GM12878 (cell line): Measurements from ENCODE around the gene TTC19. TPM values are rescaled to one million over a fixed set of nuclear protein-coding genes. Genes with fewer than 3 reads are reported as not detected.

ENCODE experiments used
- ATF2 ChIP-seq: IDR thresholded peaks from 2 replicates; pipeline ENCODE4 v1.6.1; 2012; ENCODE audit warnings: low read length, inconsistent platforms
- BACH1 ChIP-seq: fragments of 450-650 bp; IDR thresholded peaks from 2 replicates; pipeline ENCODE4 v1.6.1; 2017; ENCODE audit warnings: mild to moderate bottlenecking, borderline replicate concordance
- CHD1 ChIP-seq: IDR thresholded peaks from 2 replicates; pipeline ENCODE4 v1.6.1; 2012; ENCODE audit warnings: low read depth, low read length, improper control_type of control experiment
- E4F1 ChIP-seq: fragments of 450-650 bp; IDR thresholded peaks from 2 replicates; pipeline ENCODE4 v1.6.1; 2018; ENCODE audit warnings: borderline replicate concordance, mild to moderate bottlenecking; ENCODE audit not compliant: partially characterized antibody
- EP300 ChIP-seq, 2 experiments: fragments of 150-350 bp in 1 of 2; IDR thresholded peaks; 2 replicates each; pipeline ENCODE4 v1.6.1; 2011 to 2012; ENCODE audit warnings: low read depth in 2 of 2, low read length in 2 of 2, borderline replicate concordance in 1 of 2, improper control_type of control experiment in 1 of 2, inconsistent platforms in 1 of 2; ENCODE audit not compliant: control insufficient read depth in 1 of 2
- ETV6 ChIP-seq, 2 experiments: fragments of 450-650 bp in 1 of 2; IDR thresholded peaks in 1 of 2; conservative IDR thresholded peaks in 1 of 2; 2 replicates each; pipeline ENCODE4 v1.6.1; 2014; ENCODE audit warnings: antibody characterized with exemption in 1 of 2, borderline replicate concordance in 1 of 2, low read depth in 1 of 2, mild to moderate bottlenecking in 1 of 2, moderate library complexity in 1 of 2
- NFYB ChIP-seq: IDR thresholded peaks from 2 replicates; pipeline ENCODE4 v1.6.1; 2011; ENCODE audit warnings: low read depth, mild to moderate bottlenecking, low read length, improper control_type of control experiment, moderate library complexity; ENCODE audit not compliant: insufficient read depth
- RAD21 ChIP-seq: IDR thresholded peaks from 2 replicates; pipeline ENCODE4 v1.6.1; 2011; ENCODE audit warnings: mild to moderate bottlenecking, low read depth, low read length, moderate library complexity; ENCODE audit not compliant: insufficient read depth
- RUNX3 ChIP-seq: IDR thresholded peaks from 2 replicates; pipeline ENCODE4 v1.6.1; 2012; ENCODE audit warnings: low read length, inconsistent platforms
- SREBF2 ChIP-seq: IDR thresholded peaks from 2 replicates; pipeline ENCODE4 v1.6.1; 2012; ENCODE audit warnings: mild to moderate bottlenecking, low read length
- TARDBP ChIP-seq: IDR thresholded peaks from 2 replicates; pipeline ENCODE4 v1.6.1; 2016; ENCODE audit warnings: borderline replicate concordance
- WRNIP1 ChIP-seq: IDR thresholded peaks from 2 replicates; pipeline ENCODE4 v1.6.1; 2011; ENCODE audit warnings: low read depth, low read length, improper control_type of control experiment, borderline replicate concordance
- ZNF622 ChIP-seq: fragments of 450-650 bp; IDR thresholded peaks from 2 replicates; pipeline ENCODE4 v1.6.1; 2017; ENCODE audit warnings: mild to moderate bottlenecking, inconsistent platforms
- polyA plus RNA-seq, 11 experiments: library from polyadenylated mRNA; depleted of rRNA in 4 of 11; unstranded in 6 of 11; stranded (reverse) in 5 of 11; fragments of >200 nt; fragmentation: Nextera tagmentation in 4 of 11; fragmentation: Illumina TruSeq in 1 of 11; extraction: Ambion mirVana in 4 of 11; extraction: Trizol in 1 of 11; gene quantifications; 1 replicate in 1 of 11; 2 replicates in 10 of 11; pipeline versions ENCODE4 v1.2.1 to v1.2.3, GENCODE V29; 2011 to 2016; ENCODE audit warnings: inconsistent platforms in 2 of 11, missing spikeins in 2 of 11, low read depth in 1 of 11
- total RNA-seq, 4 experiments: library from RNA; depleted of rRNA in 3 of 4; stranded (reverse); fragments of >200 nt in 3 of 4; fragmentation: Illumina TruSeq in 1 of 4; extraction: Trizol in 1 of 4; gene quantifications; 2 replicates each; pipeline versions ENCODE4 v1.2.1 to v1.2.3, GENCODE V29; 2013 to 2021
- TF ChIP-seq, protein P1 (sequence below): IDR thresholded peaks from 2 replicates; pipeline ENCODE4 v1.6.1; 2011; ENCODE audit warnings: mild to moderate bottlenecking, low read depth, low read length, moderate library complexity; ENCODE audit not compliant: insufficient replicate concordance
- TF ChIP-seq, protein P2 (sequence below): fragments of 450-650 bp; IDR thresholded peaks from 2 replicates; pipeline ENCODE4 v1.6.1; 2016; ENCODE audit warnings: mild to moderate bottlenecking

The TTC19 gene
- total and polyA plus RNA-seq, 10 of the 15 experiments (the other 5 are each of a cell fraction or from before 2014, with no cell fraction given) = 5.3 to 29.8 (median 20.1) TPM

DNA sequence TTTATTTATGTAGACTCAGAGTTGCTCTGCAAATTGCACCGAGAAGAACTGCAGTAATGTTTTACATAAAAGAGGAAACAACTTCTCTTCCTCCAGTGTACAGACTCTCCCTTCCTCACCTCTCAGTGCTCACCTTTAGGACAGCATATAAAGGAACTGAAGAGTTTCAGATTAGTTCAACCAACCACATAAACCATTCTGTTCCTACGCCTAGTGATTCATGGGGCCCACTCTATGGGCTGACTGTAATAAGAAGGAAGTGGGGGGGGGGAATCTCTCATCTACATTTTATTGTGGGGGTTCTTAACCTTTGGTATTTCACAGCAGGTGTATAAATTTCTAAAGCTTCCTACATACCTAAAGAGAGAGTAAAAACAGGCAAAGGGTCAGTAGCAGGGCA, 18.4 kb upstream of the TTC19 start (continued):
- TF ChIP-seq, protein P1, sequence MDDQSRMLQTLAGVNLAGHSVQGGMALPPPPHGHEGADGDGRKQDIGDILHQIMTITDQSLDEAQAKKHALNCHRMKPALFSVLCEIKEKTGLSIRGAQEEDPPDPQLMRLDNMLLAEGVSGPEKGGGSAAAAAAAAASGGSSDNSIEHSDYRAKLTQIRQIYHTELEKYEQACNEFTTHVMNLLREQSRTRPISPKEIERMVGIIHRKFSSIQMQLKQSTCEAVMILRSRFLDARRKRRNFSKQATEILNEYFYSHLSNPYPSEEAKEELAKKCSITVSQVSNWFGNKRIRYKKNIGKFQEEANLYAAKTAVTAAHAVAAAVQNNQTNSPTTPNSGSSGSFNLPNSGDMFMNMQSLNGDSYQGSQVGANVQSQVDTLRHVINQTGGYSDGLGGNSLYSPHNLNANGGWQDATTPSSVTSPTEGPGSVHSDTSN = no peak
- TF ChIP-seq RUNX3 (peak; percentile 92), SREBF2 (no peak), NFYB (no peak), RAD21 (no peak), WRNIP1 (no peak), TARDBP (no peak), ETV6 (conservative IDR thresholded peaks at IDR 0.05 in 1 of 2, IDR thresholded peaks at IDR 0.05 in 1 of 2; ENCODE audit: borderline replicate concordance in 1 of 2, low read depth in 1 of 2) (peak in 1 of 2 experiments; percentile 47; a peak in 1 of 4 replicates), ZNF622 (no peak), BACH1 (no peak), CHD1 (no peak), EP300 (IDR thresholded peaks at IDR 0.05; ENCODE audit: borderline replicate concordance in 1 of 2, control insufficient read depth in 1 of 2, low read depth in 2 of 2, low read length in 2 of 2) (peak in 1 of 2 experiments; percentile 38; a peak in 2 of 4 replicates), ATF2 (peak; percentile 49; the same call in 1 of the 2 replicates), E4F1 (no peak)
- TF ChIP-seq, protein P2, sequence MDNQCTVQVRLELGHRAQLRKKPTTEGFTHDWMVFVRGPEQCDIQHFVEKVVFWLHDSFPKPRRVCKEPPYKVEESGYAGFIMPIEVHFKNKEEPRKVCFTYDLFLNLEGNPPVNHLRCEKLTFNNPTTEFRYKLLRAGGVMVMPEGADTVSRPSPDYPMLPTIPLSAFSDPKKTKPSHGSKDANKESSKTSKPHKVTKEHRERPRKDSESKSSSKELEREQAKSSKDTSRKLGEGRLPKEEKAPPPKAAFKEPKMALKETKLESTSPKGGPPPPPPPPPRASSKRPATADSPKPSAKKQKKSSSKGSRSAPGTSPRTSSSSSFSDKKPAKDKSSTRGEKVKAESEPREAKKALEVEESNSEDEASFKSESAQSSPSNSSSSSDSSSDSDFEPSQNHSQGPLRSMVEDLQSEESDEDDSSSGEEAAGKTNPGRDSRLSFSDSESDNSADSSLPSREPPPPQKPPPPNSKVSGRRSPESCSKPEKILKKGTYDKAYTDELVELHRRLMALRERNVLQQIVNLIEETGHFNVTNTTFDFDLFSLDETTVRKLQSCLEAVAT = no peak
